Type B pancreatic cell (in vitro differentiated cells): ENCODE measurements around the gene SEMA4B. TPM values are rescaled to one million over a fixed set of nuclear protein-coding genes. Genes with fewer than 3 reads are reported as not detected.
A peak's percentile ranks its signal among the peaks of the same experiment; 100 is the strongest.

Experiments used
- DNase-seq: peaks from one replicate; pipeline ENCODE4 v3.0.0; 2021; ENCODE audit warnings: mixed read lengths; ENCODE audit not compliant: unreplicated experiment; ENCODE audit errors: extremely low spot score
- H3K27ac Mint-ChIP-seq: 2 replicates; pipeline ENCODE4 v1.8.0; 2021; ENCODE audit warnings: mild to moderate bottlenecking, mixed read lengths
- H3K27me3 Mint-ChIP-seq: 2 replicates; pipeline ENCODE4 v1.8.0; 2021; ENCODE audit warnings: mixed read lengths
- H3K36me3 Mint-ChIP-seq: 2 replicates; pipeline ENCODE4 v1.8.0; 2021; ENCODE audit warnings: mixed read lengths
- H3K4me1 Mint-ChIP-seq: one replicate; pipeline ENCODE4 v1.8.0; 2021; ENCODE audit warnings: mixed read lengths; ENCODE audit not compliant: unreplicated experiment
- H3K4me3 Mint-ChIP-seq: 2 replicates; pipeline ENCODE4 v1.8.0; 2021; ENCODE audit warnings: mild to moderate bottlenecking, mixed read lengths
- H3K9me3 Mint-ChIP-seq: 2 replicates; pipeline ENCODE4 v1.8.0; 2021; ENCODE audit warnings: mixed read lengths
- CTCF ChIP-seq: fragments of 200-600 bp; sonication (generic); conservative IDR thresholded peaks from 2 replicates; pipeline ENCODE4 v1.5.0; 2021; ENCODE audit warnings: antibody characterized with exemption, mild to moderate bottlenecking
- total RNA-seq: library from RNA; stranded (reverse); gene quantifications from 2 replicates; pipeline ENCODE4 v1.2.1, GENCODE V29; 2021; ENCODE audit warnings: low replicate concordance

Gene SEMA4B
- total RNA-seq, 1 donor from 2014 or later, result 28.9 TPM

- Mint-ChIP-seq H3K4me3 (no peak overlapping the region), H3K36me3 (peaks cover 3% of the 10 kb centered on the region), H3K27ac (no peak overlapping the region), H3K4me1 (peaks cover 11% of the 10 kb centered on the region), H3K27me3 (no peaks in the 10 kb centered on the region), H3K9me3 (no peaks in the 10 kb centered on the region)
- no peak for DNase-seq
- no peak for TF ChIP-seq CTCF
Measured at GRCh38 chr15:90217671-90218394, 16.7 kb downstream of the SEMA4B start.

- peak; percentile 80 for TF ChIP-seq CTCF
- no peak overlapping the region for H3K27ac Mint-ChIP-seq
- no peak for DNase-seq
- H3K36me3 Mint-ChIP-seq, result peaks cover 3% of the 10 kb centered on the region
- no peaks in the 10 kb centered on the region for H3K9me3 Mint-ChIP-seq
- no peak overlapping the region for H3K4me3 Mint-ChIP-seq
- H3K27me3 Mint-ChIP-seq, result no peaks in the 10 kb centered on the region
- H3K4me1 Mint-ChIP-seq, result peaks cover 11% of the 10 kb centered on the region
Measured at GRCh38 chr15:90219421-90220141, 18.5 kb downstream of the SEMA4B start.

- no peaks in the 10 kb centered on the region for H3K27me3 Mint-ChIP-seq
- peak; percentile 65 for TF ChIP-seq CTCF
- H3K9me3 Mint-ChIP-seq, result no peaks in the 10 kb centered on the region
- H3K4me3 Mint-ChIP-seq, result no peak overlapping the region
- H3K27ac Mint-ChIP-seq, result no peak overlapping the region
- H3K4me1 Mint-ChIP-seq, result peaks cover 8% of the 10 kb centered on the region
- H3K36me3 Mint-ChIP-seq, result peaks cover 4% of the 10 kb centered on the region
- DNase-seq, result no peak
Measured at GRCh38 chr15:90221246-90221900, 20.2 kb downstream of the SEMA4B start.

GRCh38 chr15:90222547-90222946 lies 21.4 kb downstream of the SEMA4B start:
- Mint-ChIP-seq H3K36me3 (peaks cover 4% of the 10 kb centered on the region), H3K27me3 (no peaks in the 10 kb centered on the region), H3K4me3 (no peak overlapping the region), H3K27ac (no peak overlapping the region), H3K4me1 (peaks cover 8% of the 10 kb centered on the region), H3K9me3 (no peaks in the 10 kb centered on the region)
- TF ChIP-seq CTCF, result no peak
- DNase-seq, result no peak

GRCh38 chr15:90223441-90224165 lies 22.5 kb downstream of the SEMA4B start:
- peaks cover 4% of the 10 kb centered on the region for H3K36me3 Mint-ChIP-seq
- H3K27ac Mint-ChIP-seq, result no peak overlapping the region
- no peak overlapping the region for H3K4me3 Mint-ChIP-seq
- no peak for DNase-seq
- no peak for TF ChIP-seq CTCF
- H3K9me3 Mint-ChIP-seq, result no peaks in the 10 kb centered on the region
- peaks cover 7% of the 10 kb centered on the region for H3K4me1 Mint-ChIP-seq
- no peaks in the 10 kb centered on the region for H3K27me3 Mint-ChIP-seq
